ENCODE measurements around the gene PHF21B.

Gene PHF21B

GRCh38 chr22:44885806-44886360 is 123.9 kb downstream of the PHF21B start:
- H3K4me1 Mint-ChIP-seq (ENCODE audit: low read depth) = no peaks in the 10 kb centered on the region
- H3K27me3 Mint-ChIP-seq (ENCODE audit: low read depth) = no peaks in the 10 kb centered on the region
- H3K9me3 Mint-ChIP-seq = no peaks in the 10 kb centered on the region

GRCh38 chr22:44884968-44885805 is 124.6 kb downstream of the PHF21B start:
- Mint-ChIP-seq H3K9me3 (no peaks in the 10 kb centered on the region), H3K4me1 (ENCODE audit: low read depth) (no peaks in the 10 kb centered on the region), H3K27me3 (ENCODE audit: low read depth) (no peaks in the 10 kb centered on the region), H3K27ac (no peak overlapping the region), H3K4me3 (no peak overlapping the region), H3K36me3 (ENCODE audit: low read depth) (no peaks in the 10 kb centered on the region)
- DNase-seq (ENCODE audit: low spot score) = no peak

More at GRCh38 chr22:44885806-44886360, 123.9 kb downstream of the PHF21B start:
- DNase-seq (ENCODE audit: low spot score) = no peak
- Mint-ChIP-seq H3K4me3 (no peak overlapping the region), H3K27ac (no peak overlapping the region), H3K36me3 (ENCODE audit: low read depth) (no peaks in the 10 kb centered on the region)

- H3K4me3 Mint-ChIP-seq = no peak overlapping the region
- DNase-seq (ENCODE audit: low spot score) = no peak
- H3K36me3 Mint-ChIP-seq (ENCODE audit: low read depth) = no peaks in the 10 kb centered on the region
- no peaks in the 10 kb centered on the region for H3K4me1 Mint-ChIP-seq (ENCODE audit: low read depth)
- H3K27me3 Mint-ChIP-seq (ENCODE audit: low read depth) = no peaks in the 10 kb centered on the region
- no peak overlapping the region for H3K27ac Mint-ChIP-seq
- H3K9me3 Mint-ChIP-seq = no peaks in the 10 kb centered on the region
Observed at GRCh38 chr22:44884562-44884961, 125.2 kb downstream of the PHF21B start.

GRCh38 chr22:44883011-44883421 is 126.8 kb downstream of the PHF21B start:
- H3K4me3 Mint-ChIP-seq = no peak overlapping the region
- H3K4me1 Mint-ChIP-seq (ENCODE audit: low read depth) = no peaks in the 10 kb centered on the region
- no peak for DNase-seq (ENCODE audit: low spot score)
- no peaks in the 10 kb centered on the region for H3K9me3 Mint-ChIP-seq
- H3K27me3 Mint-ChIP-seq (ENCODE audit: low read depth) = no peaks in the 10 kb centered on the region
- no peaks in the 10 kb centered on the region for H3K36me3 Mint-ChIP-seq (ENCODE audit: low read depth)
- no peak overlapping the region for H3K27ac Mint-ChIP-seq

- DNase-seq (ENCODE audit: low spot score) = no peak
- Mint-ChIP-seq H3K4me3 (no peak overlapping the region), H3K36me3 (ENCODE audit: low read depth) (no peaks in the 10 kb centered on the region), H3K9me3 (no peaks in the 10 kb centered on the region), H3K27me3 (ENCODE audit: low read depth) (no peaks in the 10 kb centered on the region), H3K4me1 (ENCODE audit: low read depth) (no peaks in the 10 kb centered on the region), H3K27ac (no peak overlapping the region)
Observed at GRCh38 chr22:44882226-44882905, 127.4 kb downstream of the PHF21B start.

GRCh38 chr22:44881624-44882023 is 128.2 kb downstream of the PHF21B start:
- Mint-ChIP-seq H3K9me3 (no peaks in the 10 kb centered on the region), H3K27me3 (ENCODE audit: low read depth) (no peaks in the 10 kb centered on the region), H3K27ac (no peak overlapping the region), H3K4me3 (no peak overlapping the region), H3K4me1 (ENCODE audit: low read depth) (no peaks in the 10 kb centered on the region), H3K36me3 (ENCODE audit: low read depth) (no peaks in the 10 kb centered on the region)
- DNase-seq (ENCODE audit: low spot score) = no peak

- no peak overlapping the region for H3K4me3 Mint-ChIP-seq
- no peak for DNase-seq (ENCODE audit: low spot score)
- H3K36me3 Mint-ChIP-seq (ENCODE audit: low read depth) = no peaks in the 10 kb centered on the region
- H3K27ac Mint-ChIP-seq = no peak overlapping the region
- H3K4me1 Mint-ChIP-seq (ENCODE audit: low read depth) = no peaks in the 10 kb centered on the region
- no peaks in the 10 kb centered on the region for H3K9me3 Mint-ChIP-seq
- H3K27me3 Mint-ChIP-seq (ENCODE audit: low read depth) = no peaks in the 10 kb centered on the region
Observed at GRCh38 chr22:44880610-44881290, 129.1 kb downstream of the PHF21B start.

- Mint-ChIP-seq H3K27ac (no peak overlapping the region), H3K27me3 (ENCODE audit: low read depth) (peaks cover 2% of the 10 kb centered on the region), H3K4me3 (no peak overlapping the region), H3K9me3 (no peaks in the 10 kb centered on the region), H3K4me1 (ENCODE audit: low read depth) (no peaks in the 10 kb centered on the region), H3K36me3 (ENCODE audit: low read depth) (no peaks in the 10 kb centered on the region)
- DNase-seq (ENCODE audit: low spot score) = no peak
Observed at GRCh38 chr22:44879301-44879680, 130.5 kb downstream of the PHF21B start.

- Mint-ChIP-seq H3K27me3 (ENCODE audit: low read depth) (peaks cover 2% of the 10 kb centered on the region), H3K9me3 (no peaks in the 10 kb centered on the region), H3K27ac (no peak overlapping the region), H3K36me3 (ENCODE audit: low read depth) (no peaks in the 10 kb centered on the region), H3K4me1 (ENCODE audit: low read depth) (no peaks in the 10 kb centered on the region), H3K4me3 (no peak overlapping the region)
- DNase-seq (ENCODE audit: low spot score) = no peak
Observed at GRCh38 chr22:44878483-44879300, 131.1 kb downstream of the PHF21B start.

GRCh38 chr22:44876921-44877320 is 132.9 kb downstream of the PHF21B start:
- H3K9me3 Mint-ChIP-seq = no peaks in the 10 kb centered on the region
- H3K27me3 Mint-ChIP-seq (ENCODE audit: low read depth) = peaks cover 2% of the 10 kb centered on the region
- no peaks in the 10 kb centered on the region for H3K36me3 Mint-ChIP-seq (ENCODE audit: low read depth)
- no peak for DNase-seq (ENCODE audit: low spot score)
- H3K4me1 Mint-ChIP-seq (ENCODE audit: low read depth) = no peaks in the 10 kb centered on the region
- H3K4me3 Mint-ChIP-seq = no peak overlapping the region
- no peak overlapping the region for H3K27ac Mint-ChIP-seq

GRCh38 chr22:44871782-44872181 is 138.0 kb downstream of the PHF21B start:
- H3K4me1 Mint-ChIP-seq (ENCODE audit: low read depth) = peaks cover 2% of the 10 kb centered on the region
- H3K27ac Mint-ChIP-seq = no peak overlapping the region
- no peaks in the 10 kb centered on the region for H3K36me3 Mint-ChIP-seq (ENCODE audit: low read depth)
- H3K4me3 Mint-ChIP-seq = no peak overlapping the region
- peaks cover 2% of the 10 kb centered on the region for H3K27me3 Mint-ChIP-seq (ENCODE audit: low read depth)
- peaks cover 3% of the 10 kb centered on the region for H3K9me3 Mint-ChIP-seq
- no peak for DNase-seq (ENCODE audit: low spot score)

GRCh38 chr22:44870021-44870420 is 139.8 kb downstream of the PHF21B start:
- Mint-ChIP-seq H3K27ac (no peak overlapping the region), H3K36me3 (ENCODE audit: low read depth) (no peaks in the 10 kb centered on the region)

GRCh38 chr22:44869196-44869595 is 140.6 kb downstream of the PHF21B start:
- no peak overlapping the region for H3K4me3 Mint-ChIP-seq
- H3K9me3 Mint-ChIP-seq = peaks cover 3% of the 10 kb centered on the region
- no peaks in the 10 kb centered on the region for H3K27me3 Mint-ChIP-seq (ENCODE audit: low read depth)

More at GRCh38 chr22:44870021-44870420, 139.8 kb downstream of the PHF21B start:
- Mint-ChIP-seq H3K9me3 (peaks cover 3% of the 10 kb centered on the region), H3K4me1 (ENCODE audit: low read depth) (peaks cover 2% of the 10 kb centered on the region), H3K27me3 (ENCODE audit: low read depth) (no peaks in the 10 kb centered on the region), H3K4me3 (no peak overlapping the region)
- no peak for DNase-seq (ENCODE audit: low spot score)

More at GRCh38 chr22:44869196-44869595, 140.6 kb downstream of the PHF21B start:
- no peak overlapping the region for H3K27ac Mint-ChIP-seq
- H3K36me3 Mint-ChIP-seq (ENCODE audit: low read depth) = no peaks in the 10 kb centered on the region
- no peak for DNase-seq (ENCODE audit: low spot score)
- H3K4me1 Mint-ChIP-seq (ENCODE audit: low read depth) = peaks cover 2% of the 10 kb centered on the region

Measured in T-helper 2 cell treated with Interferon-gamma antibody and Interleukin-4, amounts not matched to agents 5 μg/mL and 100 μg/mL, for 36 hours (primary cell).